Measurements from ENCODE around the gene PIK3R1.

PIK3R1 gene

GRCh38 chr5:68191083-68191791 lies 24.3 kb upstream of the PIK3R1 start:
- TF ChIP-seq TEAD4 (IDR thresholded peaks at IDR 0.05) (no peak), TCF12 (IDR thresholded peaks at IDR 0.05; ENCODE audit: low read depth) (no peak)

DNA sequence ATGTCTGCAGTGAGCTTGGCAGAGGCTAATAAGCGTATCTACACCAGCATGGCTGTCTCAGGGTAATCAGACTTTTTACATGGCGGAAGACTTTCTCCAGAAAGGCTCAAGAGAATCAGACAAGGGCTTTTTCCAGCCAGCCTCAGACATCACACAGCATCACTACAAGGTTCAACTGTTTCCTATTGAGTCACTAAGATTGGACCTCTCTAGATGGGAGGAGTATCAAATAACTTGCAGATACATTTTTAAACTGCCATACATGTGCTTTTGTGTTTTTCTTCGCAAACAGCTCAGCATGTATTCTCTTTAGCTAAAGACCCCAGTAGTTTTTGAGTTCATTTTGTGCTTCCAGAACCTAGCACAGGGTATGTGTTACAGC lies 22.9 kb upstream of the PIK3R1 start:
- TF ChIP-seq RAD21 (IDR thresholded peaks at IDR 0.05; ENCODE audit: low read depth) (no peak), CEBPB (IDR thresholded peaks at IDR 0.05) (no peak), NFIC (IDR thresholded peaks at IDR 0.05) (no peak), YY1 (IDR thresholded peaks at IDR 0.05; ENCODE audit: low read depth) (no peak), TAF1 (IDR thresholded peaks at IDR 0.05; ENCODE audit: low read depth) (no peak), CREB1 (IDR thresholded peaks at IDR 0.05; ENCODE audit: low read depth) (no peak), FOXM1 (IDR thresholded peaks at IDR 0.05; ENCODE audit: borderline replicate concordance, low read depth) (no peak), EGR1 (IDR thresholded peaks at IDR 0.05) (no peak), ZBTB7A (IDR thresholded peaks at IDR 0.05; ENCODE audit: low read depth) (no peak), TCF12 (IDR thresholded peaks at IDR 0.05; ENCODE audit: low read depth) (no peak), USF1 (IDR thresholded peaks at IDR 0.05) (no peak), TEAD4 (IDR thresholded peaks at IDR 0.05) (no peak), EP300 (IDR thresholded peaks at IDR 0.05; ENCODE audit: borderline replicate concordance) (no peak), MAX (IDR thresholded peaks at IDR 0.05) (no peak)
- TF ChIP-seq, protein P1, sequence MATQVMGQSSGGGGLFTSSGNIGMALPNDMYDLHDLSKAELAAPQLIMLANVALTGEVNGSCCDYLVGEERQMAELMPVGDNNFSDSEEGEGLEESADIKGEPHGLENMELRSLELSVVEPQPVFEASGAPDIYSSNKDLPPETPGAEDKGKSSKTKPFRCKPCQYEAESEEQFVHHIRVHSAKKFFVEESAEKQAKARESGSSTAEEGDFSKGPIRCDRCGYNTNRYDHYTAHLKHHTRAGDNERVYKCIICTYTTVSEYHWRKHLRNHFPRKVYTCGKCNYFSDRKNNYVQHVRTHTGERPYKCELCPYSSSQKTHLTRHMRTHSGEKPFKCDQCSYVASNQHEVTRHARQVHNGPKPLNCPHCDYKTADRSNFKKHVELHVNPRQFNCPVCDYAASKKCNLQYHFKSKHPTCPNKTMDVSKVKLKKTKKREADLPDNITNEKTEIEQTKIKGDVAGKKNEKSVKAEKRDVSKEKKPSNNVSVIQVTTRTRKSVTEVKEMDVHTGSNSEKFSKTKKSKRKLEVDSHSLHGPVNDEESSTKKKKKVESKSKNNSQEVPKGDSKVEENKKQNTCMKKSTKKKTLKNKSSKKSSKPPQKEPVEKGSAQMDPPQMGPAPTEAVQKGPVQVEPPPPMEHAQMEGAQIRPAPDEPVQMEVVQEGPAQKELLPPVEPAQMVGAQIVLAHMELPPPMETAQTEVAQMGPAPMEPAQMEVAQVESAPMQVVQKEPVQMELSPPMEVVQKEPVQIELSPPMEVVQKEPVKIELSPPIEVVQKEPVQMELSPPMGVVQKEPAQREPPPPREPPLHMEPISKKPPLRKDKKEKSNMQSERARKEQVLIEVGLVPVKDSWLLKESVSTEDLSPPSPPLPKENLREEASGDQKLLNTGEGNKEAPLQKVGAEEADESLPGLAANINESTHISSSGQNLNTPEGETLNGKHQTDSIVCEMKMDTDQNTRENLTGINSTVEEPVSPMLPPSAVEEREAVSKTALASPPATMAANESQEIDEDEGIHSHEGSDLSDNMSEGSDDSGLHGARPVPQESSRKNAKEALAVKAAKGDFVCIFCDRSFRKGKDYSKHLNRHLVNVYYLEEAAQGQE (IDR thresholded peaks at IDR 0.05; ENCODE audit: low read depth), result no peak

GRCh38 chr5:68193481-68194036 lies 22.0 kb upstream of the PIK3R1 start:
- TF ChIP-seq NFIC (IDR thresholded peaks at IDR 0.05) (no peak), USF1 (IDR thresholded peaks at IDR 0.05) (no peak)
- TF ChIP-seq, protein P1 (IDR thresholded peaks at IDR 0.05; ENCODE audit: low read depth), result no peak

- TF ChIP-seq CEBPB (IDR thresholded peaks at IDR 0.05), result no peak
- TF ChIP-seq, protein P1 (IDR thresholded peaks at IDR 0.05; ENCODE audit: low read depth), result no peak
- no peak for TF ChIP-seq CREB1 (IDR thresholded peaks at IDR 0.05; ENCODE audit: low read depth)
- TF ChIP-seq NFIC (IDR thresholded peaks at IDR 0.05), result no peak
- no peak for TF ChIP-seq USF1 (IDR thresholded peaks at IDR 0.05)
- no peak for TF ChIP-seq EGR1 (IDR thresholded peaks at IDR 0.05)
- no peak for TF ChIP-seq RAD21 (IDR thresholded peaks at IDR 0.05; ENCODE audit: low read depth)
Observed at GRCh38 chr5:68194386-68194785, 21.2 kb upstream of the PIK3R1 start.

GRCh38 chr5:68195137-68195536 lies 20.4 kb upstream of the PIK3R1 start:
- TF ChIP-seq TAF1 (IDR thresholded peaks at IDR 0.05; ENCODE audit: low read depth) (no peak), NFIC (IDR thresholded peaks at IDR 0.05) (no peak), CEBPB (IDR thresholded peaks at IDR 0.05) (no peak), EGR1 (IDR thresholded peaks at IDR 0.05) (no peak), RAD21 (IDR thresholded peaks at IDR 0.05; ENCODE audit: low read depth) (no peak), USF1 (IDR thresholded peaks at IDR 0.05) (no peak), TCF12 (IDR thresholded peaks at IDR 0.05; ENCODE audit: low read depth) (no peak), MAX (IDR thresholded peaks at IDR 0.05) (no peak), TEAD4 (IDR thresholded peaks at IDR 0.05) (no peak), CREB1 (IDR thresholded peaks at IDR 0.05; ENCODE audit: low read depth) (no peak), FOXM1 (IDR thresholded peaks at IDR 0.05; ENCODE audit: borderline replicate concordance, low read depth) (no peak), ZBTB7A (IDR thresholded peaks at IDR 0.05; ENCODE audit: low read depth) (no peak), YY1 (IDR thresholded peaks at IDR 0.05; ENCODE audit: low read depth) (no peak), EP300 (IDR thresholded peaks at IDR 0.05; ENCODE audit: borderline replicate concordance) (no peak)
- TF ChIP-seq, protein P1 (IDR thresholded peaks at IDR 0.05; ENCODE audit: low read depth), result no peak
